Measurements from ENCODE around the gene PHF19. TPM values are rescaled to one million over a fixed set of nuclear protein-coding genes. Genes with fewer than 3 reads are reported as not detected.

Gene PHF19
- polyA plus RNA-seq, 3 donors = 12.6 to 61.0 (median 12.7) TPM

DNA sequence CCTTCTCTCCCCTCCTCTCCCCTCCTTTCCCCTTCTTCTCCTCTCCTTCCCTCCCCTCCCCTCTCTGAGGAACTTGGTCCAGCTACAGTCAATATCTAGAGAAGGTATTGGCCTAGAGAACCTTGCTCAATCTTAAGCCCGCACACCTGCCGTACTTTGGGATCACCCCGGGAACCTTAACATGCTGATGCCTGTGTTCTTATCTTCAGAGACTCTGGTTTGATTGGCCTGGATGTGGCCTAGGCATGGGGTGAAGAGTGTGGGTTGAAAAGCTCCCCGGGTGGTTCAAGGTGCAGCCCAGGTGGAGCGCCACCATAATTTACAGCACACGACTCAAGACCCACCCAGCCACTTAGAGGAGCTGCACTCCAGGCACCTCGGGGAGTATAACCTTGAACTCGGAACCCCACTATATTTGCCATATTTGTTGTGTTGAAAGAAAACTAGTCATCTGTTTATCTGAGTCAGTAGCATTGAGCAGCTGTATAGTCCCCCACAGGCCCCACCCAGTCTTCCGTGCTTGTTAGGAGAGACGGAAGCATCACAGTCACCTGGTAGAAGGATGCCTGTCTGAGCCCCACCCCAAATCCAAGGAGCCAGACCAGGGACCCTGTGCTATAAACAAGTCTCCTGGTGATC, 14.4 kb upstream of the PHF19 start:
- Histone ChIP-seq H3K27me3 (ENCODE audit: control insufficient read depth in 2 of 2, insufficient read depth in 2 of 2, low read length in 2 of 2) (no peaks in the 10 kb centered on the region), H3K36me3 (replicated peaks in 1 of 2; ENCODE audit: control insufficient read depth in 1 of 2, insufficient read depth in 2 of 2, low read length in 2 of 2) (no peaks in the 10 kb centered on the region), H3K4me2 (replicated peaks; ENCODE audit: extremely low read depth, low read length, poor library complexity, severe bottlenecking) (no peak overlapping the region), H3K79me2 (ENCODE audit: insufficient read depth, low read length) (no peaks in the 10 kb centered on the region), H3K9ac (ENCODE audit: insufficient read depth, low read length, poor library complexity, severe bottlenecking) (no peak overlapping the region), H3K4me1 (ENCODE audit: control insufficient read depth in 1 of 2, insufficient read depth in 2 of 2, low read length in 2 of 2) (peaks cover 5 to 14% of the 10 kb centered on the region in 2 donors), H3K9me3 (replicated peaks in 1 of 2; ENCODE audit: control insufficient read depth in 1 of 2, insufficient read depth in 1 of 2, low read length in 2 of 2) (no peaks in the 10 kb centered on the region), H4K20me1 (ENCODE audit: insufficient read depth, low read length) (no peaks in the 10 kb centered on the region), H3K27ac (ENCODE audit: low read depth in 1 of 2, low read length in 2 of 2) (no peak overlapping the region), H2AFZ (ENCODE audit: insufficient read depth, low read depth, low read length, poor library complexity, severe bottlenecking) (no peak overlapping the region), H3K4me3 (replicated peaks in 1 of 3; ENCODE audit: low read depth in 2 of 3, low read length in 3 of 3) (no peak overlapping the region)
- H3K27me3 Mint-ChIP-seq (ENCODE audit: low read depth in 3 of 3) = peaks cover 0 to 5% (median 4%) of the 10 kb centered on the region in 3 donors
- H3K36me3 Mint-ChIP-seq = no peaks in the 10 kb centered on the region
- H3K27ac Mint-ChIP-seq = peak overlapping the region in 1 of 7 donors; percentile 23
- H3K9me3 Mint-ChIP-seq = peaks cover 0 to 2% (median 0%) of the 10 kb centered on the region in 7 donors
- 89% methylated on average over 2 of the region's 10 CpGs for WGBS (ENCODE audit: insufficient coverage)
- DNase-seq = no peak
- TF ChIP-seq, protein P1, sequence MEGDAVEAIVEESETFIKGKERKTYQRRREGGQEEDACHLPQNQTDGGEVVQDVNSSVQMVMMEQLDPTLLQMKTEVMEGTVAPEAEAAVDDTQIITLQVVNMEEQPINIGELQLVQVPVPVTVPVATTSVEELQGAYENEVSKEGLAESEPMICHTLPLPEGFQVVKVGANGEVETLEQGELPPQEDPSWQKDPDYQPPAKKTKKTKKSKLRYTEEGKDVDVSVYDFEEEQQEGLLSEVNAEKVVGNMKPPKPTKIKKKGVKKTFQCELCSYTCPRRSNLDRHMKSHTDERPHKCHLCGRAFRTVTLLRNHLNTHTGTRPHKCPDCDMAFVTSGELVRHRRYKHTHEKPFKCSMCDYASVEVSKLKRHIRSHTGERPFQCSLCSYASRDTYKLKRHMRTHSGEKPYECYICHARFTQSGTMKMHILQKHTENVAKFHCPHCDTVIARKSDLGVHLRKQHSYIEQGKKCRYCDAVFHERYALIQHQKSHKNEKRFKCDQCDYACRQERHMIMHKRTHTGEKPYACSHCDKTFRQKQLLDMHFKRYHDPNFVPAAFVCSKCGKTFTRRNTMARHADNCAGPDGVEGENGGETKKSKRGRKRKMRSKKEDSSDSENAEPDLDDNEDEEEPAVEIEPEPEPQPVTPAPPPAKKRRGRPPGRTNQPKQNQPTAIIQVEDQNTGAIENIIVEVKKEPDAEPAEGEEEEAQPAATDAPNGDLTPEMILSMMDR (IDR thresholded peaks at IDR 0.05) = no peak
- intact Hi-C loops (cut with micrococcal nuclease) = no loop called here
- H3K4me3 Mint-ChIP-seq = no peak overlapping the region
- peaks cover 25% of the 10 kb centered on the region for H3K4me1 Mint-ChIP-seq

- Mint-ChIP-seq H3K27me3 (ENCODE audit: low read depth in 3 of 3) (peaks cover 4 to 5% (median 4%) of the 10 kb centered on the region in 3 donors), H3K27ac (peak overlapping the region in 1 of 7 donors; percentile 80), H3K4me1 (peaks cover 30% of the 10 kb centered on the region), H3K9me3 (peaks cover 0 to 2% (median 0%) of the 10 kb centered on the region in 7 donors), H3K4me3 (no peak overlapping the region), H3K36me3 (no peaks in the 10 kb centered on the region)
- TF ChIP-seq, protein P1 (IDR thresholded peaks at IDR 0.05) = no peak
- no peak for DNase-seq
- Histone ChIP-seq H3K4me1 (ENCODE audit: control insufficient read depth in 1 of 2, insufficient read depth in 2 of 2, low read length in 2 of 2) (peaks cover 5 to 14% of the 10 kb centered on the region in 2 donors), H4K20me1 (ENCODE audit: insufficient read depth, low read length) (no peaks in the 10 kb centered on the region), H3K27me3 (ENCODE audit: control insufficient read depth in 2 of 2, insufficient read depth in 2 of 2, low read length in 2 of 2) (no peaks in the 10 kb centered on the region), H3K79me2 (ENCODE audit: insufficient read depth, low read length) (no peaks in the 10 kb centered on the region), H2AFZ (ENCODE audit: insufficient read depth, low read depth, low read length, poor library complexity, severe bottlenecking) (peak overlapping the region; percentile 48), H3K27ac (ENCODE audit: low read depth in 1 of 2, low read length in 2 of 2) (no peak overlapping the region), H3K9me3 (replicated peaks in 1 of 2; ENCODE audit: control insufficient read depth in 1 of 2, insufficient read depth in 1 of 2, low read length in 2 of 2) (no peaks in the 10 kb centered on the region), H3K9ac (ENCODE audit: insufficient read depth, low read length, poor library complexity, severe bottlenecking) (no peak overlapping the region), H3K4me2 (replicated peaks; ENCODE audit: extremely low read depth, low read length, poor library complexity, severe bottlenecking) (no peak overlapping the region), H3K4me3 (replicated peaks in 1 of 3; ENCODE audit: low read depth in 2 of 3, low read length in 3 of 3) (no peak overlapping the region), H3K36me3 (replicated peaks in 1 of 2; ENCODE audit: control insufficient read depth in 1 of 2, insufficient read depth in 2 of 2, low read length in 2 of 2) (no peaks in the 10 kb centered on the region)
- intact Hi-C loops (cut with micrococcal nuclease) = no loop called here
- WGBS (ENCODE audit: insufficient coverage) = 50% methylated on average over 5 of the region's 14 CpGs
Measured at GRCh38 chr9:120890320-120891244, 13.6 kb upstream of the PHF19 start.
